ENCODE measurements around the gene TIMP2. TPM values are rescaled to one million over a fixed set of nuclear protein-coding genes. Genes with fewer than 3 reads are reported as not detected.

The TIMP2 gene
- total RNA-seq, 1 experiment from 2014 or later = 29.0 TPM

DNA sequence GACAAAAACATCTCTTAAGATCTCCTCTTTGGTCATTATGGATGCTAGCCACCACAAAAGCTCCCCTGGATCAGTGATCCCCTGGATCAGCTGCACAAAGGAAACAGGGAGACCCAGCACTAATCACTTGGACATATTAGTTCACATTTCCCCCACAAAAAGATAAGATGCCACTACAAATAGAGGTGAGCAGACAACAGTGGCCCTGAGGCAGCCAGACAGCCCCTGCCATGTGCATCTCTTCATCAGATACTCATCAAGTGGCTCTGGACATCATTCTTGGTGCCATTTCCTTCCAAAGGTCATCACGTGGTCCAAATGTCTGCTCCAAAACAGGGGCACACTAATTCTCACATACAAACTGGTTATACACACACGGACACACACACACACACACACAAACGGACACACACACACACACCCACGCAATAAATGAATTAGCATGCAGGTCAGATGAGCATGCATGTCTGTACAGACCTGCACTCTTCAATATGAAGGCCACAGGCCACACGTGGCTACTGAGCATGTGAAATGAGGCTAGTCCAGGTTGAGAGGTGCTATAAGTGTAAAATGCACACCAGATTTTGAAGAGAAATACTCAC, 88.7 kb downstream of the TIMP2 start:
- Histone ChIP-seq H3K23me2 (ENCODE audit: insufficient read length, low read depth, low read length, poor library complexity, severe bottlenecking) (peaks cover 4% of the 10 kb centered on the region), H3K4me1 (ENCODE audit: insufficient read depth, low read length) (no peaks in the 10 kb centered on the region), H2BK120ac (ENCODE audit: low read depth, low read length, poor library complexity, severe bottlenecking) (no peak overlapping the region), H2BK20ac (ENCODE audit: low read depth, low read length, poor library complexity, severe bottlenecking) (no peak overlapping the region), H3K79me2 (ENCODE audit: insufficient read depth, low read length) (peaks cover 20% of the 10 kb centered on the region; the same call in 1 of the 2 replicates), H2BK12ac (ENCODE audit: insufficient read length, low read depth, low read length) (no peak overlapping the region), H2BK5ac (ENCODE audit: insufficient read length, low read length) (no peak overlapping the region), H3T11ph (ENCODE audit: low read length) (no peak overlapping the region), H3K27me3 (ENCODE audit: insufficient read depth, low read length) (no peaks in the 10 kb centered on the region), H3K9me3 (ENCODE audit: control insufficient read depth, low read depth, low read length) (no peaks in the 10 kb centered on the region), H3K4ac (ENCODE audit: low read depth, low read length) (no peak overlapping the region), H3K27ac (ENCODE audit: insufficient read length, low read depth, low read length) (no peak overlapping the region), H4K8ac (replicated peaks; ENCODE audit: insufficient read length, low read depth, low read length) (no peak overlapping the region), H3K14ac (ENCODE audit: insufficient read depth, low read length) (no peak overlapping the region), H4K5ac (ENCODE audit: insufficient read length, low read depth, low read length) (no peak overlapping the region), H2AFZ (ENCODE audit: low read length) (no peak overlapping the region), H3K18ac (ENCODE audit: insufficient read length, low read depth, low read length) (no peak overlapping the region), H3K79me1 (ENCODE audit: insufficient read depth, low read depth, low read length, poor library complexity, severe bottlenecking) (peaks cover 3% of the 10 kb centered on the region), H3K9ac (ENCODE audit: extremely low read depth, insufficient read length, low read length) (no peak overlapping the region), H4K91ac (ENCODE audit: insufficient read length, low read depth, low read length) (no peak overlapping the region), H2AK5ac (ENCODE audit: insufficient read length, low read length) (no peak overlapping the region), H2BK15ac (ENCODE audit: low read depth, low read length) (no peak overlapping the region), H3K4me2 (ENCODE audit: insufficient read depth, insufficient read length, low read length) (no peak overlapping the region), H3K56ac (ENCODE audit: insufficient read length, low read depth, low read length) (no peak overlapping the region), H3K23ac (ENCODE audit: insufficient read length, low read depth, low read length) (no peak overlapping the region), H4K20me1 (ENCODE audit: control insufficient read depth, insufficient read depth, insufficient read length) (no peaks in the 10 kb centered on the region)
- H3K4me3 Mint-ChIP-seq = no peak overlapping the region
- WGBS (ENCODE audit: extremely low coverage, insufficient read length, low lambda C conversion rate) = no CpG with 5 or more reads among the region's 5 CpGs
- peaks cover 48 to 68% (median 63%) of the 10 kb centered on the region in 3 experiments; a peak in 6 of 7 replicates for H3K36me3 Mint-ChIP-seq (ENCODE audit: insufficient read depth in 1 of 3, low read depth in 3 of 3)
- H3K4me1 Mint-ChIP-seq = peaks cover 16 to 17% of the 10 kb centered on the region in 2 experiments
- no peaks in the 10 kb centered on the region for H3K9me3 Mint-ChIP-seq
- H3K27me3 Mint-ChIP-seq (ENCODE audit: low read depth) = no peaks in the 10 kb centered on the region
- DNase-seq = no peak
- TF ChIP-seq CTCF (conservative IDR thresholded peaks at IDR 0.05) = no peak
- H3K27ac Mint-ChIP-seq = peak overlapping the region in 1 of 3 experiments; percentile 10; a peak in 2 of 7 replicates

All from H9 (cell line).